WTC11 (cell line): ENCODE data around the gene GLO1. TPM values are rescaled to one million over a fixed set of nuclear protein-coding genes. Genes with fewer than 3 reads are reported as not detected.
A peak's percentile ranks its signal among the peaks of the same experiment; 100 is the strongest.

Source experiments
- CBFB ChIP-seq: sonication (generic); formaldehyde crosslinking; IDR thresholded peaks from 2 replicates; pipeline ENCODE4 v1.8.1; 2022; ENCODE audit warnings: mild to moderate bottlenecking, low read depth, missing genetic modification reagents
- CREM ChIP-seq: sonication (generic); formaldehyde crosslinking; IDR thresholded peaks from 2 replicates; pipeline ENCODE4 v1.8.1; 2022; ENCODE audit warnings: mild to moderate bottlenecking, missing genetic modification reagents, moderate library complexity
- FOXP1 ChIP-seq: sonication (generic); formaldehyde crosslinking; IDR thresholded peaks from 2 replicates; pipeline ENCODE4 v1.8.0; 2022; ENCODE audit warnings: missing genetic modification reagents, mild to moderate bottlenecking, moderate library complexity, borderline replicate concordance
- GTF2I ChIP-seq: fragments of 250-450 bp; sonication (Bioruptor Pico); conservative IDR thresholded peaks from 2 replicates; pipeline ENCODE4 v1.4.0; 2021; ENCODE audit warnings: mild to moderate bottlenecking
- IRF2 ChIP-seq: sonication (generic); formaldehyde crosslinking; IDR thresholded peaks from 2 replicates; pipeline ENCODE4 v1.8.0; 2022; ENCODE audit warnings: low read depth, missing genetic modification reagents, borderline replicate concordance
- JAZF1 ChIP-seq: fragments of 250-450 bp; sonication (Bioruptor Pico); IDR thresholded peaks from 2 replicates; pipeline ENCODE4 v1.9.0; 2021; ENCODE audit warnings: moderate library complexity, mild to moderate bottlenecking, inconsistent platforms
- NFYB ChIP-seq: sonication (generic); formaldehyde crosslinking; conservative IDR thresholded peaks from 2 replicates; pipeline ENCODE4 v1.8.0; 2022; ENCODE audit warnings: low read depth, missing genetic modification reagents
- NR3C1 ChIP-seq: sonication (generic); formaldehyde crosslinking; conservative IDR thresholded peaks from 2 replicates; pipeline ENCODE4 v1.8.1; 2023; ENCODE audit warnings: low read depth, mild to moderate bottlenecking, missing genetic modification reagents
- TCF7 ChIP-seq: sonication (generic); formaldehyde crosslinking; IDR thresholded peaks from 2 replicates; pipeline ENCODE4 v1.8.0; 2022; ENCODE audit warnings: mild to moderate bottlenecking, low read depth, missing genetic modification reagents, moderate library complexity
- TEAD1 ChIP-seq: sonication (generic); formaldehyde crosslinking; IDR thresholded peaks from 2 replicates; pipeline ENCODE4 v1.8.0; 2022; ENCODE audit warnings: mild to moderate bottlenecking, missing genetic modification reagents
- TP53 ChIP-seq: sonication (generic); formaldehyde crosslinking; IDR thresholded peaks from 2 replicates; pipeline ENCODE4 v1.8.1; 2023; ENCODE audit warnings: mild to moderate bottlenecking, missing genetic modification reagents
- ZNF232 ChIP-seq: sonication (generic); formaldehyde crosslinking; IDR thresholded peaks from 2 replicates; pipeline ENCODE4 v1.8.0; 2022; ENCODE audit warnings: mild to moderate bottlenecking, missing genetic modification reagents
- total RNA-seq: library from RNA; stranded (reverse); gene quantifications from 3 replicates; pipeline ENCODE4 v1.2.3, GENCODE V29; 2021
- TF ChIP-seq, protein P1 (sequence below): fragments of 250-450 bp; sonication (Bioruptor Pico); IDR thresholded peaks from 2 replicates; pipeline ENCODE4 v1.9.0; 2021; ENCODE audit warnings: mild to moderate bottlenecking, borderline replicate concordance
- TF ChIP-seq, protein P2 (sequence below): sonication (generic); formaldehyde crosslinking; IDR thresholded peaks from 2 replicates; pipeline ENCODE4 v1.8.0; 2022; ENCODE audit warnings: mild to moderate bottlenecking, missing genetic modification reagents
- TF ChIP-seq, protein P3 (sequence below): sonication (generic); formaldehyde crosslinking; IDR thresholded peaks from 2 replicates; pipeline ENCODE4 v1.8.1; 2023; ENCODE audit warnings: mild to moderate bottlenecking, missing genetic modification reagents, moderate library complexity
- TF ChIP-seq, protein P4 (sequence below): fragments of 250-450 bp; sonication (Bioruptor Pico); IDR thresholded peaks from 2 replicates; pipeline ENCODE4 v1.9.0; 2021; ENCODE audit warnings: mild to moderate bottlenecking
- TF ChIP-seq, protein P5 (sequence below): sonication (generic); formaldehyde crosslinking; IDR thresholded peaks from 2 replicates; pipeline ENCODE4 v1.8.0; 2023; ENCODE audit warnings: missing genetic modification reagents, mild to moderate bottlenecking, borderline replicate concordance
- TF ChIP-seq, protein P6 (sequence below): sonication (generic); formaldehyde crosslinking; IDR thresholded peaks from 2 replicates; pipeline ENCODE4 v1.8.1; 2023; ENCODE audit warnings: mild to moderate bottlenecking, moderate library complexity, missing genetic modification reagents
- TF ChIP-seq, protein P7 (sequence below): sonication (generic); formaldehyde crosslinking; IDR thresholded peaks from 2 replicates; pipeline ENCODE4 v1.8.1; 2023; ENCODE audit warnings: mild to moderate bottlenecking, missing genetic modification reagents
- TF ChIP-seq, protein P8 (sequence below): fragments of 250-450 bp; sonication (Bioruptor Pico); IDR thresholded peaks from 2 replicates; pipeline ENCODE4 v1.9.0; 2021; ENCODE audit warnings: mild to moderate bottlenecking

GLO1 gene
- total RNA-seq, 1 experiment from 2014 or later, result 147 TPM

DNA sequence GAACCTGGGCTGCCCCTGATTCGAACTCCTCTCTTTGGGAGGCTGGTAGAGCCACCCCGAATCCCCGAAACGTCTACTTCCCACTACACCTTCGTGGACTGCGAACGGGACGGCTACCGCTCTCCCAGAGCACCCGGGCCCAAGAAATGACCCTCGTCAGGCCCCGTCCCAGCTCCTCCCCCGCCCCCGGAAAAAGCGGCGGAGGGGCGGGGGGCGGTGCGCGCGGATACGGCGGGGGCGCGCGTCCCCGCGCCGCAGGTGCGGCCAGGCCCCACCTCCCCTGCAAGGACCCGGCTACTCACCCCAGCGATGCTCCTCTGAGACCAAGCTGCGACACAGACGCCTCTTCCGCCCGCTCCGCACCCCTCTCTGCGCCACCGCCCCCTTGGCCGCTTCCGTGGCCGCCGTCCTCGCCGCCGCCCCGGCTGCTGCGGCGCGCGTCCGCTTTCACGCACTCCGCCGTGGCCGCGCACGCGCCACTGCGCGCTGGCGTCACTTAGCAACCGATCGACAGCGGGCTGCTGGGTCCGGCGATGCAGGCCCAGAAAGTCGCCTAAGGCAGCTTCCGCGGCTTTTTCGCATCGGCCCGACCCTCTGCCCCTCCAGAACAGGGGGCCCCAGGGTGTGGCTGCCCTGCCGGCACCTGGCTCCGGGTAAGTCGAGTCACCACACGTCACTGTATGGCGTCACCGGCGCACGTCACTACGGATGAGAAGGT, 63.3 kb downstream of the GLO1 start, which contains the start of gene BTBD9 (continued):
- TF ChIP-seq, protein P1, sequence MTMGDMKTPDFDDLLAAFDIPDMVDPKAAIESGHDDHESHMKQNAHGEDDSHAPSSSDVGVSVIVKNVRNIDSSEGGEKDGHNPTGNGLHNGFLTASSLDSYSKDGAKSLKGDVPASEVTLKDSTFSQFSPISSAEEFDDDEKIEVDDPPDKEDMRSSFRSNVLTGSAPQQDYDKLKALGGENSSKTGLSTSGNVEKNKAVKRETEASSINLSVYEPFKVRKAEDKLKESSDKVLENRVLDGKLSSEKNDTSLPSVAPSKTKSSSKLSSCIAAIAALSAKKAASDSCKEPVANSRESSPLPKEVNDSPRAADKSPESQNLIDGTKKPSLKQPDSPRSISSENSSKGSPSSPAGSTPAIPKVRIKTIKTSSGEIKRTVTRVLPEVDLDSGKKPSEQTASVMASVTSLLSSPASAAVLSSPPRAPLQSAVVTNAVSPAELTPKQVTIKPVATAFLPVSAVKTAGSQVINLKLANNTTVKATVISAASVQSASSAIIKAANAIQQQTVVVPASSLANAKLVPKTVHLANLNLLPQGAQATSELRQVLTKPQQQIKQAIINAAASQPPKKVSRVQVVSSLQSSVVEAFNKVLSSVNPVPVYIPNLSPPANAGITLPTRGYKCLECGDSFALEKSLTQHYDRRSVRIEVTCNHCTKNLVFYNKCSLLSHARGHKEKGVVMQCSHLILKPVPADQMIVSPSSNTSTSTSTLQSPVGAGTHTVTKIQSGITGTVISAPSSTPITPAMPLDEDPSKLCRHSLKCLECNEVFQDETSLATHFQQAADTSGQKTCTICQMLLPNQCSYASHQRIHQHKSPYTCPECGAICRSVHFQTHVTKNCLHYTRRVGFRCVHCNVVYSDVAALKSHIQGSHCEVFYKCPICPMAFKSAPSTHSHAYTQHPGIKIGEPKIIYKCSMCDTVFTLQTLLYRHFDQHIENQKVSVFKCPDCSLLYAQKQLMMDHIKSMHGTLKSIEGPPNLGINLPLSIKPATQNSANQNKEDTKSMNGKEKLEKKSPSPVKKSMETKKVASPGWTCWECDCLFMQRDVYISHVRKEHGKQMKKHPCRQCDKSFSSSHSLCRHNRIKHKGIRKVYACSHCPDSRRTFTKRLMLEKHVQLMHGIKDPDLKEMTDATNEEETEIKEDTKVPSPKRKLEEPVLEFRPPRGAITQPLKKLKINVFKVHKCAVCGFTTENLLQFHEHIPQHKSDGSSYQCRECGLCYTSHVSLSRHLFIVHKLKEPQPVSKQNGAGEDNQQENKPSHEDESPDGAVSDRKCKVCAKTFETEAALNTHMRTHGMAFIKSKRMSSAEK (CRISPR knock-in tag), result no peak
- TF ChIP-seq NFYB (CRISPR knock-in tag), result no peak
- TF ChIP-seq, protein P2, sequence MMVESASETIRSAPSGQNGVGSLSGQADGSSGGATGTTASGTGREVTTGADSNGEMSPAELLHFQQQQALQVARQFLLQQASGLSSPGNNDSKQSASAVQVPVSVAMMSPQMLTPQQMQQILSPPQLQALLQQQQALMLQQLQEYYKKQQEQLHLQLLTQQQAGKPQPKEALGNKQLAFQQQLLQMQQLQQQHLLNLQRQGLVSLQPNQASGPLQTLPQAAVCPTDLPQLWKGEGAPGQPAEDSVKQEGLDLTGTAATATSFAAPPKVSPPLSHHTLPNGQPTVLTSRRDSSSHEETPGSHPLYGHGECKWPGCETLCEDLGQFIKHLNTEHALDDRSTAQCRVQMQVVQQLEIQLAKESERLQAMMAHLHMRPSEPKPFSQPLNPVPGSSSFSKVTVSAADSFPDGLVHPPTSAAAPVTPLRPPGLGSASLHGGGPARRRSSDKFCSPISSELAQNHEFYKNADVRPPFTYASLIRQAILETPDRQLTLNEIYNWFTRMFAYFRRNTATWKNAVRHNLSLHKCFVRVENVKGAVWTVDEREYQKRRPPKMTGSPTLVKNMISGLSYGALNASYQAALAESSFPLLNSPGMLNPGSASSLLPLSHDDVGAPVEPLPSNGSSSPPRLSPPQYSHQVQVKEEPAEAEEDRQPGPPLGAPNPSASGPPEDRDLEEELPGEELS (CRISPR knock-in tag), result peak; percentile 64
- TF ChIP-seq TCF7, result peak; percentile 73; the same call in 1 of the 2 replicates
- no peak for TF ChIP-seq TP53 (CRISPR knock-in tag)
- TF ChIP-seq, protein P3, sequence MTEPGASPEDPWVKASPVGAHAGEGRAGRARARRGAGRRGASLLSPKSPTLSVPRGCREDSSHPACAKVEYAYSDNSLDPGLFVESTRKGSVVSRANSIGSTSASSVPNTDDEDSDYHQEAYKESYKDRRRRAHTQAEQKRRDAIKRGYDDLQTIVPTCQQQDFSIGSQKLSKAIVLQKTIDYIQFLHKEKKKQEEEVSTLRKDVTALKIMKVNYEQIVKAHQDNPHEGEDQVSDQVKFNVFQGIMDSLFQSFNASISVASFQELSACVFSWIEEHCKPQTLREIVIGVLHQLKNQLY (CRISPR knock-in tag), result no peak
- 0 out of 2 replicates have a peak, but pooled peaks have one; percentile 46 for TF ChIP-seq ZNF232 (CRISPR knock-in tag)
- no peak for TF ChIP-seq GTF2I
- TF ChIP-seq TEAD1 (CRISPR knock-in tag), result no peak
- no peak for TF ChIP-seq IRF2 (CRISPR knock-in tag)
- TF ChIP-seq, protein P4, sequence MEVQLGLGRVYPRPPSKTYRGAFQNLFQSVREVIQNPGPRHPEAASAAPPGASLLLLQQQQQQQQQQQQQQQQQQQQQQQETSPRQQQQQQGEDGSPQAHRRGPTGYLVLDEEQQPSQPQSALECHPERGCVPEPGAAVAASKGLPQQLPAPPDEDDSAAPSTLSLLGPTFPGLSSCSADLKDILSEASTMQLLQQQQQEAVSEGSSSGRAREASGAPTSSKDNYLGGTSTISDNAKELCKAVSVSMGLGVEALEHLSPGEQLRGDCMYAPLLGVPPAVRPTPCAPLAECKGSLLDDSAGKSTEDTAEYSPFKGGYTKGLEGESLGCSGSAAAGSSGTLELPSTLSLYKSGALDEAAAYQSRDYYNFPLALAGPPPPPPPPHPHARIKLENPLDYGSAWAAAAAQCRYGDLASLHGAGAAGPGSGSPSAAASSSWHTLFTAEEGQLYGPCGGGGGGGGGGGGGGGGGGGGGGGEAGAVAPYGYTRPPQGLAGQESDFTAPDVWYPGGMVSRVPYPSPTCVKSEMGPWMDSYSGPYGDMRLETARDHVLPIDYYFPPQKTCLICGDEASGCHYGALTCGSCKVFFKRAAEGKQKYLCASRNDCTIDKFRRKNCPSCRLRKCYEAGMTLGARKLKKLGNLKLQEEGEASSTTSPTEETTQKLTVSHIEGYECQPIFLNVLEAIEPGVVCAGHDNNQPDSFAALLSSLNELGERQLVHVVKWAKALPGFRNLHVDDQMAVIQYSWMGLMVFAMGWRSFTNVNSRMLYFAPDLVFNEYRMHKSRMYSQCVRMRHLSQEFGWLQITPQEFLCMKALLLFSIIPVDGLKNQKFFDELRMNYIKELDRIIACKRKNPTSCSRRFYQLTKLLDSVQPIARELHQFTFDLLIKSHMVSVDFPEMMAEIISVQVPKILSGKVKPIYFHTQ (CRISPR knock-in tag), result no peak
- TF ChIP-seq, protein P5, sequence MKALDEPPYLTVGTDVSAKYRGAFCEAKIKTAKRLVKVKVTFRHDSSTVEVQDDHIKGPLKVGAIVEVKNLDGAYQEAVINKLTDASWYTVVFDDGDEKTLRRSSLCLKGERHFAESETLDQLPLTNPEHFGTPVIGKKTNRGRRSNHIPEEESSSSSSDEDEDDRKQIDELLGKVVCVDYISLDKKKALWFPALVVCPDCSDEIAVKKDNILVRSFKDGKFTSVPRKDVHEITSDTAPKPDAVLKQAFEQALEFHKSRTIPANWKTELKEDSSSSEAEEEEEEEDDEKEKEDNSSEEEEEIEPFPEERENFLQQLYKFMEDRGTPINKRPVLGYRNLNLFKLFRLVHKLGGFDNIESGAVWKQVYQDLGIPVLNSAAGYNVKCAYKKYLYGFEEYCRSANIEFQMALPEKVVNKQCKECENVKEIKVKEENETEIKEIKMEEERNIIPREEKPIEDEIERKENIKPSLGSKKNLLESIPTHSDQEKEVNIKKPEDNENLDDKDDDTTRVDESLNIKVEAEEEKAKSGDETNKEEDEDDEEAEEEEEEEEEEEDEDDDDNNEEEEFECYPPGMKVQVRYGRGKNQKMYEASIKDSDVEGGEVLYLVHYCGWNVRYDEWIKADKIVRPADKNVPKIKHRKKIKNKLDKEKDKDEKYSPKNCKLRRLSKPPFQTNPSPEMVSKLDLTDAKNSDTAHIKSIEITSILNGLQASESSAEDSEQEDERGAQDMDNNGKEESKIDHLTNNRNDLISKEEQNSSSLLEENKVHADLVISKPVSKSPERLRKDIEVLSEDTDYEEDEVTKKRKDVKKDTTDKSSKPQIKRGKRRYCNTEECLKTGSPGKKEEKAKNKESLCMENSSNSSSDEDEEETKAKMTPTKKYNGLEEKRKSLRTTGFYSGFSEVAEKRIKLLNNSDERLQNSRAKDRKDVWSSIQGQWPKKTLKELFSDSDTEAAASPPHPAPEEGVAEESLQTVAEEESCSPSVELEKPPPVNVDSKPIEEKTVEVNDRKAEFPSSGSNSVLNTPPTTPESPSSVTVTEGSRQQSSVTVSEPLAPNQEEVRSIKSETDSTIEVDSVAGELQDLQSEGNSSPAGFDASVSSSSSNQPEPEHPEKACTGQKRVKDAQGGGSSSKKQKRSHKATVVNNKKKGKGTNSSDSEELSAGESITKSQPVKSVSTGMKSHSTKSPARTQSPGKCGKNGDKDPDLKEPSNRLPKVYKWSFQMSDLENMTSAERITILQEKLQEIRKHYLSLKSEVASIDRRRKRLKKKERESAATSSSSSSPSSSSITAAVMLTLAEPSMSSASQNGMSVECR (CRISPR knock-in tag), result 0 out of 2 replicates have a peak, but pooled peaks have one; percentile 44
- TF ChIP-seq, protein P6, sequence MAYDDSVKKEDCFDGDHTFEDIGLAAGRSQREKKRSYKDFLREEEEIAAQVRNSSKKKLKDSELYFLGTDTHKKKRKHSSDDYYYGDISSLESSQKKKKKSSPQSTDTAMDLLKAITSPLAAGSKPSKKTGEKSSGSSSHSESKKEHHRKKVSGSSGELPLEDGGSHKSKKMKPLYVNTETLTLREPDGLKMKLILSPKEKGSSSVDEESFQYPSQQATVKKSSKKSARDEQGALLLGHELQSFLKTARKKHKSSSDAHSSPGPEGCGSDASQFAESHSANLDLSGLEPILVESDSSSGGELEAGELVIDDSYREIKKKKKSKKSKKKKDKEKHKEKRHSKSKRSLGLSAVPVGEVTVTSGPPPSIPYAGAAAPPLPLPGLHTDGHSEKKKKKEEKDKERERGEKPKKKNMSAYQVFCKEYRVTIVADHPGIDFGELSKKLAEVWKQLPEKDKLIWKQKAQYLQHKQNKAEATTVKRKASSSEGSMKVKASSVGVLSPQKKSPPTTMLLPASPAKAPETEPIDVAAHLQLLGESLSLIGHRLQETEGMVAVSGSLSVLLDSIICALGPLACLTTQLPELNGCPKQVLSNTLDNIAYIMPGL (CRISPR knock-in tag), result peak; percentile 71; the same call in 1 of the 2 replicates
- no peak for TF ChIP-seq NR3C1 (CRISPR knock-in tag)
- TF ChIP-seq, protein P7, sequence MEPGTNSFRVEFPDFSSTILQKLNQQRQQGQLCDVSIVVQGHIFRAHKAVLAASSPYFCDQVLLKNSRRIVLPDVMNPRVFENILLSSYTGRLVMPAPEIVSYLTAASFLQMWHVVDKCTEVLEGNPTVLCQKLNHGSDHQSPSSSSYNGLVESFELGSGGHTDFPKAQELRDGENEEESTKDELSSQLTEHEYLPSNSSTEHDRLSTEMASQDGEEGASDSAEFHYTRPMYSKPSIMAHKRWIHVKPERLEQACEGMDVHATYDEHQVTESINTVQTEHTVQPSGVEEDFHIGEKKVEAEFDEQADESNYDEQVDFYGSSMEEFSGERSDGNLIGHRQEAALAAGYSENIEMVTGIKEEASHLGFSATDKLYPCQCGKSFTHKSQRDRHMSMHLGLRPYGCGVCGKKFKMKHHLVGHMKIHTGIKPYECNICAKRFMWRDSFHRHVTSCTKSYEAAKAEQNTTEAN (CRISPR knock-in tag), result no peak
- TF ChIP-seq, protein P8, sequence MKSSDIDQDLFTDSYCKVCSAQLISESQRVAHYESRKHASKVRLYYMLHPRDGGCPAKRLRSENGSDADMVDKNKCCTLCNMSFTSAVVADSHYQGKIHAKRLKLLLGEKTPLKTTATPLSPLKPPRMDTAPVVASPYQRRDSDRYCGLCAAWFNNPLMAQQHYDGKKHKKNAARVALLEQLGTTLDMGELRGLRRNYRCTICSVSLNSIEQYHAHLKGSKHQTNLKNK (CRISPR knock-in tag), result no peak
- TF ChIP-seq JAZF1 (CRISPR knock-in tag), result no peak
- TF ChIP-seq CBFB (CRISPR knock-in tag), result no peak
- TF ChIP-seq CREM (CRISPR knock-in tag), result peak; percentile 94
- peak; percentile 83 for TF ChIP-seq FOXP1
